IMR-90 (cell line): ENCODE measurements around the gene HSD17B11. TPM values are rescaled to one million over a fixed set of nuclear protein-coding genes. Genes with fewer than 3 reads are reported as not detected.
A peak's percentile ranks its signal among the peaks of the same experiment; 100 is the strongest.

Source experiments
- ATAC-seq: fragments of 200-7000 bp; cut with Tn5 transposase; 2 replicates; pipeline ENCODE4 v1.9.1; 2020; ENCODE audit warnings: low read depth, mild to moderate bottlenecking, moderate library complexity
- BruUV-seq: library from RNA; stranded (reverse); fragments of 400-500 nt; replicated peaks from 2 replicates; lab custom pipeline; 2021; lab: Mats Ljungman, UMichigan
- CTCF ChIA-PET: fragments of 300-600 bp; formaldehyde crosslinking; extraction: SDS; loops from one replicate; lab custom pipeline; 2021; ENCODE audit warnings: antibody characterized with exemption; lab: Yijun Ruan, JAX
- POLR2A ChIA-PET: fragments of 300-600 bp; sonication (Branson Sonifier 250); formaldehyde crosslinking; loops from one replicate; lab custom pipeline; 2022; ENCODE audit warnings: antibody characterized with exemption; ENCODE audit not compliant: unreplicated experiment; lab: Charles Lee
- DNase-seq: peaks from one replicate; pipeline ENCODE4 v3.0.0; 2013
- H2AFZ ChIP-seq: replicated peaks from 2 replicates; pipeline ENCODE3; 2013; ENCODE audit warnings: low read length, mild to moderate bottlenecking; ENCODE audit not compliant: poor library complexity
- H2AK5ac ChIP-seq: 2 replicates; pipeline ENCODE4 v1.6.1; 2013; ENCODE audit warnings: low read depth, low read length, inconsistent platforms
- H2AK9ac ChIP-seq: replicated peaks from 2 replicates; pipeline ENCODE3; 2013; ENCODE audit warnings: mild to moderate bottlenecking, low read depth, low read length, moderate library complexity; ENCODE audit not compliant: poor library complexity
- H2BK120ac ChIP-seq: 2 replicates; pipeline ENCODE4 v1.6.1; 2013; ENCODE audit warnings: low read depth, low read length, inconsistent platforms
- H2BK15ac ChIP-seq: 3 replicates; pipeline ENCODE4 v1.6.1; 2013; ENCODE audit warnings: low read depth, low read length, inconsistent platforms
- H2BK20ac ChIP-seq: 2 replicates; pipeline ENCODE4 v1.6.1; 2013; ENCODE audit warnings: low read depth, mild to moderate bottlenecking, inconsistent platforms, low read length, moderate library complexity
- H2BK5ac ChIP-seq: 2 replicates; pipeline ENCODE4 v1.6.1; 2013; ENCODE audit warnings: mild to moderate bottlenecking, low read depth, low read length, inconsistent platforms; ENCODE audit not compliant: poor library complexity, severe bottlenecking
- H3K14ac ChIP-seq: replicated peaks from 2 replicates; pipeline ENCODE4 v1.6.1; 2013; ENCODE audit warnings: low read depth, low read length, inconsistent platforms
- H3K18ac ChIP-seq: 2 replicates; pipeline ENCODE4 v1.6.1; 2013; ENCODE audit warnings: low read depth, low read length, control low read depth
- H3K23ac ChIP-seq: 2 replicates; pipeline ENCODE4 v1.6.1; 2013; ENCODE audit warnings: low read depth, low read length, inconsistent platforms
- H3K27ac ChIP-seq: 2 replicates; pipeline ENCODE4 v1.5.1; 2013; ENCODE audit warnings: mild to moderate bottlenecking, control low read depth, low read length; ENCODE audit not compliant: insufficient read depth
- H3K27me3 ChIP-seq: 2 replicates; pipeline ENCODE4 v1.6.1; 2013; ENCODE audit warnings: low read length; ENCODE audit not compliant: control insufficient read depth, insufficient read depth
- H3K36me3 ChIP-seq: 2 replicates; pipeline ENCODE4 v1.6.1; 2013; ENCODE audit warnings: low read length, mixed read lengths; ENCODE audit not compliant: control insufficient read depth, insufficient read depth
- H3K4ac ChIP-seq: 2 replicates; pipeline ENCODE4 v1.6.1; 2013; ENCODE audit warnings: low read depth, low read length, inconsistent platforms
- H3K4me1 ChIP-seq: 2 replicates; pipeline ENCODE4 v1.6.1; 2013; ENCODE audit warnings: low read length, mixed read lengths; ENCODE audit not compliant: control insufficient read depth, insufficient read depth
- H3K4me2 ChIP-seq: 2 replicates; pipeline ENCODE4 v1.6.1; 2013; ENCODE audit warnings: low read depth, mild to moderate bottlenecking, control low read depth, low read length, moderate library complexity
- H3K4me3 ChIP-seq: 2 replicates; pipeline ENCODE4 v1.5.1; 2013; ENCODE audit warnings: low read depth, mild to moderate bottlenecking, control low read depth, low read length, moderate library complexity; ENCODE audit not compliant: insufficient read depth
- H3K56ac ChIP-seq: 2 replicates; pipeline ENCODE4 v1.6.1; 2013; ENCODE audit warnings: low read length, inconsistent platforms; ENCODE audit not compliant: insufficient read depth; ENCODE audit errors: extremely low read depth
- H3K79me1 ChIP-seq, 2 experiments: 2 replicates each; pipeline ENCODE4 v1.6.1; 2013; ENCODE audit warnings: low read length in 2 of 2, inconsistent platforms in 1 of 2, low read depth in 1 of 2
- H3K9ac ChIP-seq: 2 replicates; pipeline ENCODE4 v1.6.1; 2013; ENCODE audit warnings: low read depth, low read length, control low read depth
- H3K9me1 ChIP-seq: 2 replicates; pipeline ENCODE4 v1.6.1; 2013; ENCODE audit warnings: low read length, inconsistent platforms; ENCODE audit not compliant: insufficient read depth
- H3K9me3 ChIP-seq: 2 replicates; pipeline ENCODE4 v1.6.1; 2013; ENCODE audit warnings: low read length; ENCODE audit not compliant: control insufficient read depth, insufficient read depth
- H4K20me1 ChIP-seq: 2 replicates; pipeline ENCODE4 v1.6.1; 2013; ENCODE audit warnings: low read length, inconsistent platforms; ENCODE audit not compliant: insufficient read depth
- H4K5ac ChIP-seq: 2 replicates; pipeline ENCODE4 v1.6.1; 2013; ENCODE audit warnings: mild to moderate bottlenecking, low read depth, low read length, control low read depth
- H4K8ac ChIP-seq, 2 experiments: 2 replicates each; pipeline ENCODE4 v1.6.1; 2013; ENCODE audit warnings: low read depth in 2 of 2, low read length in 2 of 2, control low read depth in 1 of 2, inconsistent platforms in 1 of 2
- H4K91ac ChIP-seq: 2 replicates; pipeline ENCODE4 v1.6.1; 2013; ENCODE audit warnings: low read depth, low read length, inconsistent platforms; ENCODE audit not compliant: insufficient read depth
- CEBPB ChIP-seq: IDR thresholded peaks from 2 replicates; pipeline ENCODE4 v1.6.1; 2012; ENCODE audit warnings: low read depth, low read length, improper control_type of control experiment
- FOS ChIP-seq: fragments of 150-350 bp; IDR thresholded peaks from 2 replicates; pipeline ENCODE4 v1.6.1; 2016; ENCODE audit warnings: low read depth, low read length
- MAFK ChIP-seq: IDR thresholded peaks from 2 replicates; pipeline ENCODE4 v1.6.1; 2012; ENCODE audit warnings: low read depth, low read length, improper control_type of control experiment
- RFX5 ChIP-seq: IDR thresholded peaks from 2 replicates; pipeline ENCODE4 v1.8.0; 2012; ENCODE audit warnings: low read depth, mild to moderate bottlenecking, low read length, moderate library complexity
- whole genome bisulfite sequencing, 2 experiments: methylation state at CpG; one replicate each; pipeline versions ENCODE4 v1.1.5 to v1.1.7; 2013; ENCODE audit warnings: missing lambda C conversion rate in 2 of 2; ENCODE audit not compliant: insufficient read length in 1 of 2; ENCODE audit errors: extremely low coverage in 2 of 2; 5-methylcytosine and 5-hydroxymethylcytosine counted together
- dilution Hi-C: fragments of 300-500 bp; cut with HindIII; formaldehyde crosslinking; loops from one replicate; pipeline ENCODE4 v1.14.3; 2018; ENCODE audit warnings: low sequenced_read_pairs; ENCODE audit not compliant: unreplicated experiment
- in situ Hi-C: fragments of 300-500 bp; cut with MboI; formaldehyde crosslinking; loops from 3 replicates; pipeline ENCODE4 v1.14.3; 2019; ENCODE audit warnings: low sequenced_read_pairs, inconsistent platforms, mixed read lengths
- intact Hi-C: fragments of 100-400 bp; cut with micrococcal nuclease; formaldehyde crosslinking; loops from 2 replicates; pipeline ENCODE4 v1.10.0; 2022
- polyA plus RNA-seq, 3 experiments: library from polyadenylated mRNA; depleted of rRNA; stranded (reverse); fragments of >200 nt; gene quantifications; 2 replicates each; pipeline ENCODE4 v1.2.3, GENCODE V29; 2012; ENCODE audit warnings: low replicate concordance in 1 of 3
- total RNA-seq: library from RNA; depleted of rRNA; stranded (reverse); fragments of >200 nt; gene quantifications from 2 replicates; pipeline ENCODE4 v1.2.3, GENCODE V29; 2012
- TF ChIP-seq, protein P1 (sequence below): fragments of 150-350 bp; IDR thresholded peaks from 2 replicates; pipeline ENCODE4 v1.6.1; 2016; ENCODE audit warnings: low read depth, mild to moderate bottlenecking, low read length, moderate library complexity, borderline replicate concordance

HSD17B11 gene
- total and polyA plus RNA-seq, 2 of the 4 experiments (the other 2 are of a cell fraction) = 11.3 to 12.0 TPM

DNA sequence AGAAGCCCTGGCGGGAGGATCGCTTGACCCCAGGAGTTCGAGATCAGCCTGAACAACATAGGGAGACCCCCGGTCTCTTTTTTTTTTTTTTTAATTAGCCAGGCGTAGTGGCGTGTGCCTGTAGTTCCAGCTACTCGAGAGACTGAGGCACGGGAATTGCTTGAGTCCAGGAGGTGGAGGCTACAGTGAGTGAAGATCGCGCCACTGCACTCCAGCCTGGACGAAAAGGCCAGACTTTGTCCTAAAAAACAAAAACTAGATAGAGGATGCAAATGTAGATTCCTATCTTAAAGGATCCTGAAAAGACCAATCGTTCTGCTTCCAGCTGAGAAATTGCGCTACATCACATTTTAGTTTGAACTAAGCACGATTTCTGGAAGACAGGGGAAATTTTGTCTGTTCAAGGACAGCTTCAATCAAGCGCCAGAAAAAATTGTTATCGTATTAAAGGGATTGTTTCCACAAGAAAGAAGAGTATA, 627 bp upstream of the HSD17B11 start:
- peak overlapping the region; percentile 60 to 76 for H4K8ac ChIP-seq
- peak overlapping the region; percentile 56 for H4K91ac ChIP-seq
- ChIA-PET POLR2A (interaction anchor here (0.6 to 1.6 kb wide), 3 partner anchors 9 to 31 kb away, joined by 8 to 10 read pairs (median 8); partner anchors contain the start of gene NUDT9), CTCF (interaction anchor here (0.7 to 1.2 kb wide), 3 partner anchors 9 to 798 kb away, joined by 3 read pairs; no protein-coding TSS in a partner anchor)
- H2AK9ac ChIP-seq = no peak overlapping the region
- WGBS, 2 experiments = 25% methylated on average over 5 of the region's 16 CpGs; no CpG with 5 or more reads in 1 of the 2 experiments
- intact Hi-C loops = loop anchor here (2.0 kb wide), 2 partner anchors 17 to 31 kb away; partner anchors contain the start of gene NUDT9
- H2BK5ac ChIP-seq = peak overlapping the region; percentile 59
- H3K4me2 ChIP-seq = peak overlapping the region; percentile 74
- H3K27ac ChIP-seq = peak overlapping the region; percentile 82
- BruUV-seq = no TSS peak
- peak overlapping the region; percentile 50; the same call in 1 of the 2 replicates for H3K14ac ChIP-seq
- H3K36me3 ChIP-seq = peaks cover 4% of the 10 kb centered on the region; the same call in 1 of the 2 replicates
- no peak for DNase-seq
- H3K23ac ChIP-seq = peak overlapping the region; percentile 61; the same call in 1 of the 2 replicates
- TF ChIP-seq MAFK = no peak
- TF ChIP-seq, protein P1, sequence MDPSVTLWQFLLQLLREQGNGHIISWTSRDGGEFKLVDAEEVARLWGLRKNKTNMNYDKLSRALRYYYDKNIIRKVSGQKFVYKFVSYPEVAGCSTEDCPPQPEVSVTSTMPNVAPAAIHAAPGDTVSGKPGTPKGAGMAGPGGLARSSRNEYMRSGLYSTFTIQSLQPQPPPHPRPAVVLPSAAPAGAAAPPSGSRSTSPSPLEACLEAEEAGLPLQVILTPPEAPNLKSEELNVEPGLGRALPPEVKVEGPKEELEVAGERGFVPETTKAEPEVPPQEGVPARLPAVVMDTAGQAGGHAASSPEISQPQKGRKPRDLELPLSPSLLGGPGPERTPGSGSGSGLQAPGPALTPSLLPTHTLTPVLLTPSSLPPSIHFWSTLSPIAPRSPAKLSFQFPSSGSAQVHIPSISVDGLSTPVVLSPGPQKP = no peak
- no peak for TF ChIP-seq CEBPB
- no peak for TF ChIP-seq FOS
- no peak for TF ChIP-seq RFX5
- peak overlapping the region; percentile 66 for H3K4me3 ChIP-seq
- H2BK15ac ChIP-seq = 0 out of 3 replicates have a peak overlapping the region, but pooled peaks have one; percentile 17
- no peaks in the 10 kb centered on the region for H3K27me3 ChIP-seq
- in situ Hi-C loops = no loop called here
- peak overlapping the region; percentile 51; the same call in 1 of the 2 replicates for H3K4ac ChIP-seq
- H3K9ac ChIP-seq = peak overlapping the region; percentile 83
- H4K20me1 ChIP-seq = no peaks in the 10 kb centered on the region
- H3K9me1 ChIP-seq = no peaks in the 10 kb centered on the region
- peak overlapping the region; percentile 92 for H2AFZ ChIP-seq
- H4K5ac ChIP-seq = peak overlapping the region; percentile 22
- peak overlapping the region; percentile 59; the same call in 1 of the 2 replicates for H3K56ac ChIP-seq
- no peak overlapping the region for H2AK5ac ChIP-seq
- H3K4me1 ChIP-seq = 0 out of 2 replicates have a peak, but pooled peaks cover 2% of the 10 kb centered on the region
- no peak overlapping the region for H2BK20ac ChIP-seq
- peaks cover 12 to 36% of the 10 kb centered on the region in 2 experiments; a peak in 2 of 4 replicates for H3K79me1 ChIP-seq
- peaks cover 2% of the 10 kb centered on the region; the same call in 1 of the 2 replicates for H3K9me3 ChIP-seq
- H2BK120ac ChIP-seq = peak overlapping the region; percentile 82
- H3K18ac ChIP-seq = no peak overlapping the region
- ATAC-seq = peak; percentile 30
- dilution Hi-C loops = no loop called here
